CMK (cell line): ENCODE data around the gene CCDC34.

ENCODE experiments used
- DNase-seq: peaks from one replicate; pipeline ENCODE4 v3.0.0-alpha.2; 2010; ENCODE audit warnings: low read depth

CCDC34 gene

GRCh38 chr11:27362749-27363575 is at the start of gene CCDC34:
CCDC34 (minus strand) TSS chr11:27363215; CDS start chr11:27363194, 21 bp downstream.
- peak; percentile 73 for DNase-seq

GRCh38 chr11:27412192-27412691 is 49.2 kb upstream of the CCDC34 start:
- no peak for DNase-seq

GRCh38 chr11:27411328-27411727 is 48.3 kb upstream of the CCDC34 start:
- no peak for DNase-seq

GRCh38 chr11:27410272-27410671 is 47.3 kb upstream of the CCDC34 start:
- DNase-seq: no peak

GRCh38 chr11:27409742-27410141 is 46.7 kb upstream of the CCDC34 start:
- no peak for DNase-seq

GRCh38 chr11:27409049-27409448 is 46.0 kb upstream of the CCDC34 start:
- no peak for DNase-seq

GRCh38 chr11:27408246-27408800 is 45.3 kb upstream of the CCDC34 start:
- no peak for DNase-seq

- DNase-seq: no peak
These were observed 43.7 kb upstream of the CCDC34 start for GRCh38 chr11:27406498-27407354.

- DNase-seq: no peak
These were observed 42.1 kb upstream of the CCDC34 start for GRCh38 chr11:27405134-27405533.

- DNase-seq: no peak
These were observed 41.4 kb upstream of the CCDC34 start for GRCh38 chr11:27404427-27404826.

- DNase-seq: no peak
These were observed 40.2 kb upstream of the CCDC34 start for GRCh38 chr11:27403195-27403594.

- DNase-seq: no peak
These were observed 39.4 kb upstream of the CCDC34 start for GRCh38 chr11:27402450-27402849.

GRCh38 chr11:27401833-27402316 is 38.9 kb upstream of the CCDC34 start:
- DNase-seq: no peak

- no peak for DNase-seq
These were observed 38.3 kb upstream of the CCDC34 start for GRCh38 chr11:27401280-27401832.

GRCh38 chr11:27398400-27398770 is 35.4 kb upstream of the CCDC34 start:
- DNase-seq: no peak

GRCh38 chr11:27397624-27398399 is 34.8 kb upstream of the CCDC34 start:
- DNase-seq: no peak

GRCh38 chr11:27396259-27396839 is 33.3 kb upstream of the CCDC34 start:
- DNase-seq: no peak

GRCh38 chr11:27395556-27396258 is 32.7 kb upstream of the CCDC34 start:
- no peak for DNase-seq

GRCh38 chr11:27394781-27395228 is 31.8 kb upstream of the CCDC34 start:
- no peak for DNase-seq
